Kidney epithelial cell (primary cell): ENCODE results near the gene BOD1L1. TPM values are rescaled to one million over a fixed set of nuclear protein-coding genes. Genes with fewer than 3 reads are reported as not detected.
A peak's percentile ranks its signal among the peaks of the same experiment; 100 is the strongest.
"Not testable (repeated sequence)": the region's sequence is repeated elsewhere in the genome, so short reads cannot be mapped to it uniquely, and the experiment has no call there.

Experiments
- DNase-seq: peaks from one replicate; pipeline ENCODE4 v3.0.0-alpha.2; 2010; ENCODE audit warnings: low read depth
- H3K27me3 ChIP-seq: 2 replicates; pipeline ENCODE4 v1.6.0; 2011; ENCODE audit warnings: low read length; ENCODE audit not compliant: control insufficient read depth, insufficient read depth
- H3K36me3 ChIP-seq: 2 replicates; pipeline ENCODE4 v1.5.1; 2011; ENCODE audit warnings: low read length; ENCODE audit not compliant: control insufficient read depth, insufficient read depth
- H3K4me3 ChIP-seq: 2 replicates; pipeline ENCODE4 v1.5.1; 2011; ENCODE audit warnings: low read depth, mild to moderate bottlenecking, control low read depth, low read length
- total RNA-seq: library from RNA; depleted of rRNA; stranded (reverse); fragments of >200 nt; gene quantifications from 2 replicates; pipeline ENCODE4 v1.2.3, GENCODE V29; 2015
- TF ChIP-seq, protein P1 (sequence below): IDR thresholded peaks from 2 replicates; pipeline ENCODE4 v1.5.1; 2011; ENCODE audit warnings: mild to moderate bottlenecking, moderate library complexity, low read length, control low read depth, inconsistent platforms; ENCODE audit not compliant: insufficient read depth, poor library complexity, severe bottlenecking

The BOD1L1 gene
- total RNA-seq, 1 donor from 2014 or later: 35.2 TPM

DNA sequence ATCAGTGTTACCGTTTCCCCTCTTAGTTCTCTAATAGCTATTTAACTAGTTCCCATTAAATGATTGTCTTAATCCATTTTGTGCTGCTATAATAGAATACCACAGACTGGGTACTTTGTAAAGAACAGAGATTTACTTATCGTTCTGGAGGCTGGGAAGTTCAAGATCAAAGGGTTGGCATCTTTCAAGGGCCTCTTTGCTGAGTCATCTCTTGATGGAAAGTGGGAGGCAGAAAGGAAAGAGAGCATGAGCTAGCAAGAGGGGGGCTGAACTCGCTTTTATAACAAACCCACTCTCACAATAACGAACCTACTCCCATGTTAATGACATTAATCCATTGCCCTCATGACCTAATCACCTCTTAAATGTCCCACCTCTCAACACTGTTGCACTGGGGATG lies 65.9 kb downstream of the BOD1L1 start:
- Histone ChIP-seq H3K36me3 (no peaks in the 10 kb centered on the region), H3K27me3 (no peaks in the 10 kb centered on the region), H3K4me3 (no peak overlapping the region)
- no peak for DNase-seq
- TF ChIP-seq, protein P1, sequence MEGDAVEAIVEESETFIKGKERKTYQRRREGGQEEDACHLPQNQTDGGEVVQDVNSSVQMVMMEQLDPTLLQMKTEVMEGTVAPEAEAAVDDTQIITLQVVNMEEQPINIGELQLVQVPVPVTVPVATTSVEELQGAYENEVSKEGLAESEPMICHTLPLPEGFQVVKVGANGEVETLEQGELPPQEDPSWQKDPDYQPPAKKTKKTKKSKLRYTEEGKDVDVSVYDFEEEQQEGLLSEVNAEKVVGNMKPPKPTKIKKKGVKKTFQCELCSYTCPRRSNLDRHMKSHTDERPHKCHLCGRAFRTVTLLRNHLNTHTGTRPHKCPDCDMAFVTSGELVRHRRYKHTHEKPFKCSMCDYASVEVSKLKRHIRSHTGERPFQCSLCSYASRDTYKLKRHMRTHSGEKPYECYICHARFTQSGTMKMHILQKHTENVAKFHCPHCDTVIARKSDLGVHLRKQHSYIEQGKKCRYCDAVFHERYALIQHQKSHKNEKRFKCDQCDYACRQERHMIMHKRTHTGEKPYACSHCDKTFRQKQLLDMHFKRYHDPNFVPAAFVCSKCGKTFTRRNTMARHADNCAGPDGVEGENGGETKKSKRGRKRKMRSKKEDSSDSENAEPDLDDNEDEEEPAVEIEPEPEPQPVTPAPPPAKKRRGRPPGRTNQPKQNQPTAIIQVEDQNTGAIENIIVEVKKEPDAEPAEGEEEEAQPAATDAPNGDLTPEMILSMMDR: no peak

DNA sequence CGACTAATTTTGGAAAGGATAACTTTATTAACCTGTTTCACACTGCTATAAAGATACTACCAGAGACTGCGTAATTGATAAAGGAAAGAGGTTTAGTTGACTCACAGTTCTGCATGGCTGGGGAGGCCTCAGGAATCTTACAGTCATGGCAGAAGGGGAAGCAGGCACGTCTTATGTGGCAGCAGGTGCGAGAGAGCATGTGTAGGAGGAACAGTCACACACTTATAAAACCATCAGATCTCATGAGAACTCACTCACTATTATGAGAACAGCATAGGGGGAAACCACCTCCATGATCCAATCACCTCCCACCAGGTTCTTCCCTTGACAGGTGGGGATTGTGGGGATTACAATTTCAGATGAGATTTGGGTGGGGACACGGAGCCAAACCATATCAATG lies 67.4 kb downstream of the BOD1L1 start:
- H3K27me3 ChIP-seq, H3K4me3 ChIP-seq, DNase-seq, H3K36me3 ChIP-seq: not testable (repeated sequence)

DNA sequence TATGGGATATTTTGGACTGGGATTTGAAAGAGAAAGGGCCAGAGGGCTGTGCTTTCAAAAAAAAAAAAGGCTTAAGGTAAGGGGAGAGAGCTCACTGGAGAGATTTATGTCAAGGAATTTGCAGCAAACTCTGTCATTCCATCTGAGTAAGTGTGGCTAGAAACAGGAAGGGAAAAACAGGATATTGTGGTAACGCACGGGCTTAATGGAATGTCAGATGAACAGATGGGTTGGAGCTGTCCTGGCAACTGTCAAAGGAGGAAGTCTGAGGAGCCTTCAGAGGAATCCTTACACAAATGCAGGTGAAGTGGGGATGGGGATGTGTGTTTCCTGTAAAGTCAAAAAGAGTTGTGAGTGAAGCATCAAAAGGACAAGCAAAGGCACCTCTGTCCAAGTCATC lies 68.1 kb downstream of the BOD1L1 start:
- DNase-seq: peak; percentile 50
- Histone ChIP-seq H3K27me3 (no peaks in the 10 kb centered on the region), H3K4me3 (no peak overlapping the region), H3K36me3 (no peaks in the 10 kb centered on the region)
- TF ChIP-seq, protein P1: no peak

DNA sequence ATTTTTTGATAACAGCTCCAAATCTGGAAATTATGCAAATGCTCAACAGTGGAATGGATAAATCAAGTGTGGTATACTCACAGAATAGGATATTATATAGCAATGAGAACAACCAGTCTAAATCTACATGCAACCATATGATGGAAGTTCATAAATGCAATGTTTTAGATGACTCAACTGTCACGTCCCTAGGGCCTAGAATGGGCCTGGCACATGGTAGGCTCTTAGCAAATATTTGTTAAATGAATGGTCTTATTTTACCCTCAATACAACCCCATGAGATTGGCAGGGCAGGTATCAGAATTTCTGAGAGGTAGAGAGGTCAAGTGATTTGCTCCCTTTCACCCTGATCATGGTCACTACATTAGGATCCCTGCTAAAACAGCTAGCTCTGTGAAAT lies 68.6 kb downstream of the BOD1L1 start:
- DNase-seq: no peak
- TF ChIP-seq, protein P1: no peak
- Histone ChIP-seq H3K4me3 (no peak overlapping the region), H3K27me3 (no peaks in the 10 kb centered on the region), H3K36me3 (no peaks in the 10 kb centered on the region)

DNA sequence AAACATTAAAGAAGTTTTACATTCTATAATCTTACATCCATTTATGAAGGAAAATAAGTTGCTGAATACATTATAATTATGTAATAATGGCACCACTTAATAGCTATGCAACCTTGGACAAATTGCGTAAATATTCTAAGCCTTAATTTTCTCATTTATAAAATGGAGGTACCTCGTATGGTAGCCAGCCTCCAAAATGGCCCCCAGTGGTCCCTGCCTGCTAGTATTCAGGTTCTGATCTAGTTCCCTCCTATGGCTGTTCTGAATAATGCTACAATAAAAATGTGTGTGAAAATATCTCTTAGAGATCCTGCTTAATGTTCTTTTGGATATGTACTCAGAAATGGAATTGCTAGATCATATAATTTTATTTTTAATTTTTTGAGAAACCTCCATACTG lies 72.2 kb downstream of the BOD1L1 start:
- no peak overlapping the region for H3K4me3 ChIP-seq
- DNase-seq: no peak
- no peaks in the 10 kb centered on the region for H3K36me3 ChIP-seq
- TF ChIP-seq, protein P1: no peak
- peaks cover 2% of the 10 kb centered on the region for H3K27me3 ChIP-seq

DNA sequence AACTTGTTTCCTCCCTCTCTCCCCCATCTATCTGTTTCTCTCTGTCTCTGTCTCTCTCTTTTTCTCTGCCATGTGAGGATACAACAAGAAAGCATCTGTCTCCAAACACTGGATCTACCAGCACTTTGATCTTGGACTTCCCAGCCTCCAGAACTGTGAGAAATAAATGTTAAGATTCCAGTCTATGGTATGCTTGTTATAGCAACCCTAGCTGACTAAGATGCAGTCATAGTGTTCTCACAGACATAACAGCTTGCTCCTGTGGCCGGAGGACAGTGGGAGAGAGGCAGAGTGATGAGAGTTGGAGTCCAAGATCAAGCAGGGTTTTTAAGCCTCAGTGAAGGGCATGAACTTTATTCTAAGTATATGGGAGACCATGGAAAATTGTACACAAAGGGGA lies 74.4 kb downstream of the BOD1L1 start:
- TF ChIP-seq, protein P1: no peak
- Histone ChIP-seq H3K36me3 (no peaks in the 10 kb centered on the region), H3K4me3 (no peak overlapping the region), H3K27me3 (peaks cover 13% of the 10 kb centered on the region)
- DNase-seq: no peak

DNA sequence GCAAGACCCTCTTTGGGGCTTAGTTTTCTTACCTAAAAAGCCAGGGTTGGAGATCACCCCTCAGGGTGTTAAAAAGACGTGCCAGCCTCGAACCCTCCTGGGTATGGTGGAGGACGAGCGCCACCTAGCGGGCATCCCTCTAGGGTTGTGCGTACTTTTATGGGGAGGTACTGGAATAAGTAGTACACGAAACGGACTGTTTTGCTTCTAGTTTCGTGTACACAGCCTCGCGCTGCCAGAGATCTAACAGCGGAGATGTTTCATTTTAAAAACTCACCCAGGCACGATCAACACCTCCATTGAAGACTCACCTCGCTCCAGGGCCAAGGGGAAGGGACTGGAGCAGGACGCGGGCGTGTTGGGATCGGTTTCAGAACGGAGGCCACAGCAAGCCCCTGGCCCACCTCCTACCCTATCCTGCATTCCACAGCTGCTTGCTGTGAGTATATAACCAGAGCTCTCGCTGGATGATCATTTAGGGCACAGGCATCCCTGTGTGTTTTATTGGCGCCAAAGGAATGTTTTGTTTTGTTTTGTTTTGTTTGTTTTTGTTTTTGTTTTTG lies 78.5 kb downstream of the BOD1L1 start:
- peak overlapping the region; percentile 11 for H3K4me3 ChIP-seq
- TF ChIP-seq, protein P1: peak; percentile 80
- DNase-seq: no peak
- H3K36me3 ChIP-seq: no peaks in the 10 kb centered on the region
- H3K27me3 ChIP-seq: peaks cover 47% of the 10 kb centered on the region
